SK-N-SH (cell line): ENCODE results near the gene AKAP14. TPM values are rescaled to one million over a fixed set of nuclear protein-coding genes. Genes with fewer than 3 reads are reported as not detected.

Experiments used
- CTCF ChIA-PET: fragments of 300-600, 350-600 bp; formaldehyde crosslinking; extraction: SDS; loops from one replicate; lab custom pipeline; 2021; lab: Yijun Ruan, JAX
- POLR2A ChIA-PET: fragments of 350-600 bp; sonication (Branson Sonifier 250); formaldehyde crosslinking; extraction: SDS; loops from one replicate; lab custom pipeline; 2020; ENCODE audit warnings: antibody characterized with exemption, inconsistent platforms; lab: Yijun Ruan, JAX
- DNase-seq: peaks from one replicate; pipeline ENCODE4 v3.0.0; 2012
- H2AFZ ChIP-seq: fragments of 200-600 bp; sonication (generic); 2 replicates; pipeline ENCODE4 v1.8.1; 2016; ENCODE audit warnings: antibody characterized with exemption, mild to moderate bottlenecking, low read depth
- H3F3A ChIP-seq: fragments of 200-600 bp; sonication (generic); replicated peaks from 2 replicates; pipeline ENCODE3; 2016; ENCODE audit warnings: antibody characterized with exemption, mild to moderate bottlenecking; ENCODE audit not compliant: insufficient read depth
- H3K27ac ChIP-seq, 2 experiments: fragments of 200-500 bp in 1 of 2; fragments of 200-600 bp in 1 of 2; sonication (Bioruptor generic) in 1 of 2; sonication (generic), shearing (Covaris generic) in 1 of 2; 2 replicates each; pipeline versions ENCODE4 v1.5.1 to v1.6.1; 2014 to 2016; ENCODE audit warnings: low read depth in 2 of 2, inconsistent platforms in 1 of 2, low read length in 1 of 2, mild to moderate bottlenecking in 1 of 2, mixed read lengths in 1 of 2
- H3K27me3 ChIP-seq: fragments of 200-600 bp; sonication (generic), shearing (Covaris generic); 2 replicates; pipeline ENCODE4 v1.6.1; 2016; ENCODE audit warnings: mixed run types; ENCODE audit not compliant: insufficient read depth
- H3K36me3 ChIP-seq, 2 experiments: fragments of 200-500 bp in 1 of 2; fragments of 200-600 bp in 1 of 2; sonication (Bioruptor generic) in 1 of 2; sonication (generic) in 1 of 2; replicated peaks in 1 of 2; 2 replicates each; pipeline versions ENCODE3 to v1.5.1; 2014 to 2016; ENCODE audit warnings: low read length in 1 of 2, mild to moderate bottlenecking in 1 of 2; ENCODE audit not compliant: insufficient read depth in 2 of 2, control insufficient read depth in 1 of 2
- H3K4me1 ChIP-seq, 2 experiments: fragments of 200-500 bp in 1 of 2; fragments of 200-600 bp in 1 of 2; sonication (Bioruptor generic) in 1 of 2; sonication (generic), shearing (Covaris generic) in 1 of 2; 2 replicates each; pipeline versions ENCODE4 v1.5.1 to v1.6.1; 2014 to 2016; ENCODE audit warnings: low read depth in 1 of 2, low read length in 1 of 2, mixed run types in 1 of 2; ENCODE audit not compliant: insufficient read depth in 2 of 2, control insufficient read depth in 1 of 2
- H3K4me2 ChIP-seq: fragments of 200-600 bp; sonication (generic), shearing (Covaris generic); 2 replicates; pipeline ENCODE4 v1.6.1; 2017; ENCODE audit warnings: mixed run types
- H3K4me3 ChIP-seq, 2 experiments: fragments of 200-500 bp in 1 of 2; fragments of 200-600 bp in 1 of 2; sonication (Bioruptor generic) in 1 of 2; sonication (generic), shearing (Covaris generic) in 1 of 2; 2 replicates each; pipeline versions ENCODE4 v1.5.1 to v1.8.1; 2014 to 2016; ENCODE audit warnings: low read depth in 2 of 2, inconsistent platforms in 1 of 2, low read length in 1 of 2, mild to moderate bottlenecking in 1 of 2, mixed read lengths in 1 of 2, moderate library complexity in 1 of 2
- H3K79me2 ChIP-seq: fragments of 200-600 bp; sonication (generic); 2 replicates; pipeline ENCODE4 v1.8.1; 2017; ENCODE audit warnings: mild to moderate bottlenecking; ENCODE audit not compliant: insufficient read depth
- H3K9ac ChIP-seq: fragments of 200-600 bp; sonication (generic); 2 replicates; pipeline ENCODE4 v1.6.1; 2017; ENCODE audit warnings: mixed run types
- H3K9me2 ChIP-seq: fragments of 200-600 bp; sonication (generic); 2 replicates; pipeline ENCODE4 v1.6.1; 2017; ENCODE audit warnings: mixed run types
- H3K9me3 ChIP-seq: fragments of 200-600 bp; sonication (generic); 2 replicates; pipeline ENCODE4 v1.6.1; 2017; ENCODE audit warnings: mixed run types, mild to moderate bottlenecking, moderate library complexity
- H4K20me1 ChIP-seq: fragments of 200-600 bp; sonication (generic); 2 replicates; pipeline ENCODE4 v1.6.1; 2017; ENCODE audit warnings: mild to moderate bottlenecking, mixed run types; ENCODE audit not compliant: insufficient read depth
- CHD2 ChIP-seq: fragments of 150-350 bp; IDR thresholded peaks from 2 replicates; pipeline ENCODE4 v1.6.1; 2018; ENCODE audit warnings: low read length; ENCODE audit not compliant: partially characterized antibody
- FOSL2 ChIP-seq: IDR thresholded peaks from 2 replicates; pipeline ENCODE4 v1.4.0; 2012; ENCODE audit warnings: low read depth, mild to moderate bottlenecking, moderate library complexity, borderline replicate concordance
- GATA2 ChIP-seq: sonication (generic); formaldehyde crosslinking; IDR thresholded peaks from 2 replicates; pipeline ENCODE4 v1.5.0; 2020; ENCODE audit warnings: mild to moderate bottlenecking, missing genetic modification reagents
- IRF3 ChIP-seq: fragments of 150-350 bp; IDR thresholded peaks from 2 replicates; pipeline ENCODE4 v1.6.1; 2016; ENCODE audit warnings: mild to moderate bottlenecking, low read depth, low read length
- MEF2A ChIP-seq: IDR thresholded peaks from 2 replicates; pipeline ENCODE4 v1.4.0; 2012; ENCODE audit warnings: low read depth, borderline replicate concordance
- NFIC ChIP-seq: IDR thresholded peaks from 2 replicates; pipeline ENCODE4 v1.4.0; 2012; ENCODE audit warnings: borderline replicate concordance
- RAD21 ChIP-seq: IDR thresholded peaks from 2 replicates; pipeline ENCODE4 v1.6.1; 2012; ENCODE audit warnings: mild to moderate bottlenecking, low read length
- REST ChIP-seq: IDR thresholded peaks from 2 replicates; pipeline ENCODE4 v1.6.1; 2012; ENCODE audit warnings: mild to moderate bottlenecking, low read depth, low read length, moderate library complexity
- RXRA ChIP-seq: IDR thresholded peaks from 2 replicates; pipeline ENCODE4 v1.4.0; 2012; ENCODE audit warnings: low read depth, mild to moderate bottlenecking, borderline replicate concordance
- TCF12 ChIP-seq: IDR thresholded peaks from 2 replicates; pipeline ENCODE4 v1.4.0; 2012
- USF1 ChIP-seq: IDR thresholded peaks from 2 replicates; pipeline ENCODE4 v1.4.0; 2012; ENCODE audit warnings: low read depth, borderline replicate concordance
- WGBS: methylation state at CpG from one replicate; pipeline ENCODE4 v1.1.6; 2017; ENCODE audit warnings: low lambda C conversion rate; 5-methylcytosine and 5-hydroxymethylcytosine counted together
- polyA plus RNA-seq, 3 experiments: library from polyadenylated mRNA; depleted of rRNA; stranded (reverse); fragments of >200 nt; gene quantifications; 2 replicates each; pipeline ENCODE4 v1.2.3, GENCODE V29; 2012
- TF ChIP-seq, protein P1 (sequence below): fragments of 200-600 bp; sonication (generic); IDR thresholded peaks from 2 replicates; pipeline ENCODE4 v1.6.1; 2017; ENCODE audit warnings: antibody characterized with exemption, mild to moderate bottlenecking, moderate library complexity
- TF ChIP-seq, protein P2 (sequence below): IDR thresholded peaks from 2 replicates; pipeline ENCODE4 v1.4.0; 2012; ENCODE audit warnings: low read depth, borderline replicate concordance

Gene AKAP14
- polyA plus RNA-seq, 1 of the 3 experiments (the other 2 are of a cell fraction) = 0.23 TPM

- no peaks in the 10 kb centered on the region for H3K36me3 ChIP-seq
- H4K20me1 ChIP-seq = no peaks in the 10 kb centered on the region
- no peaks in the 10 kb centered on the region for H3K9me3 ChIP-seq
- no peaks in the 10 kb centered on the region for H3K4me1 ChIP-seq
- no peak for TF ChIP-seq CHD2
- TF ChIP-seq MEF2A = no peak
- H3K27ac ChIP-seq = no peak overlapping the region
- H3K4me3 ChIP-seq = no peak overlapping the region
- no peak overlapping the region for H2AFZ ChIP-seq
- H3K9ac ChIP-seq = no peak overlapping the region
- no peaks in the 10 kb centered on the region for H3F3A ChIP-seq
- POLR2A ChIA-PET = no interaction called here
- H3K79me2 ChIP-seq = no peaks in the 10 kb centered on the region
- 12% methylated on average over 2 of the region's 2 CpGs for WGBS
- peaks cover 21% of the 10 kb centered on the region; the same call in 1 of the 2 replicates for H3K27me3 ChIP-seq
- DNase-seq = no peak
- no peak overlapping the region for H3K4me2 ChIP-seq
- CTCF ChIA-PET = no interaction called here
- H3K9me2 ChIP-seq = no peaks in the 10 kb centered on the region
Observed at GRCh38 chrX:119899125-119899524, 3.4 kb downstream of the AKAP14 start.

- no peaks in the 10 kb centered on the region for H3K79me2 ChIP-seq
- no peaks in the 10 kb centered on the region for H3K36me3 ChIP-seq
- DNase-seq = no peak
- no peak overlapping the region for H3K4me2 ChIP-seq
- no peak overlapping the region for H3K4me3 ChIP-seq
- H3K9ac ChIP-seq = no peak overlapping the region
- ChIA-PET POLR2A (no interaction called here), CTCF (no interaction called here)
- H4K20me1 ChIP-seq = no peaks in the 10 kb centered on the region
- WGBS = 50% methylated on average over 1 of the region's 1 CpG
- H3K27me3 ChIP-seq = peaks cover 27% of the 10 kb centered on the region; the same call in 1 of the 2 replicates
- H3K27ac ChIP-seq = no peak overlapping the region
- H3F3A ChIP-seq = no peaks in the 10 kb centered on the region
- TF ChIP-seq, protein P1, sequence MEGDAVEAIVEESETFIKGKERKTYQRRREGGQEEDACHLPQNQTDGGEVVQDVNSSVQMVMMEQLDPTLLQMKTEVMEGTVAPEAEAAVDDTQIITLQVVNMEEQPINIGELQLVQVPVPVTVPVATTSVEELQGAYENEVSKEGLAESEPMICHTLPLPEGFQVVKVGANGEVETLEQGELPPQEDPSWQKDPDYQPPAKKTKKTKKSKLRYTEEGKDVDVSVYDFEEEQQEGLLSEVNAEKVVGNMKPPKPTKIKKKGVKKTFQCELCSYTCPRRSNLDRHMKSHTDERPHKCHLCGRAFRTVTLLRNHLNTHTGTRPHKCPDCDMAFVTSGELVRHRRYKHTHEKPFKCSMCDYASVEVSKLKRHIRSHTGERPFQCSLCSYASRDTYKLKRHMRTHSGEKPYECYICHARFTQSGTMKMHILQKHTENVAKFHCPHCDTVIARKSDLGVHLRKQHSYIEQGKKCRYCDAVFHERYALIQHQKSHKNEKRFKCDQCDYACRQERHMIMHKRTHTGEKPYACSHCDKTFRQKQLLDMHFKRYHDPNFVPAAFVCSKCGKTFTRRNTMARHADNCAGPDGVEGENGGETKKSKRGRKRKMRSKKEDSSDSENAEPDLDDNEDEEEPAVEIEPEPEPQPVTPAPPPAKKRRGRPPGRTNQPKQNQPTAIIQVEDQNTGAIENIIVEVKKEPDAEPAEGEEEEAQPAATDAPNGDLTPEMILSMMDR = no peak
- TF ChIP-seq REST (no peak), IRF3 (no peak), NFIC (no peak), TCF12 (no peak), RAD21 (no peak), RXRA (no peak), USF1 (no peak), GATA2 (CRISPR knock-in tag) (no peak), FOSL2 (no peak)
- TF ChIP-seq, protein P2, sequence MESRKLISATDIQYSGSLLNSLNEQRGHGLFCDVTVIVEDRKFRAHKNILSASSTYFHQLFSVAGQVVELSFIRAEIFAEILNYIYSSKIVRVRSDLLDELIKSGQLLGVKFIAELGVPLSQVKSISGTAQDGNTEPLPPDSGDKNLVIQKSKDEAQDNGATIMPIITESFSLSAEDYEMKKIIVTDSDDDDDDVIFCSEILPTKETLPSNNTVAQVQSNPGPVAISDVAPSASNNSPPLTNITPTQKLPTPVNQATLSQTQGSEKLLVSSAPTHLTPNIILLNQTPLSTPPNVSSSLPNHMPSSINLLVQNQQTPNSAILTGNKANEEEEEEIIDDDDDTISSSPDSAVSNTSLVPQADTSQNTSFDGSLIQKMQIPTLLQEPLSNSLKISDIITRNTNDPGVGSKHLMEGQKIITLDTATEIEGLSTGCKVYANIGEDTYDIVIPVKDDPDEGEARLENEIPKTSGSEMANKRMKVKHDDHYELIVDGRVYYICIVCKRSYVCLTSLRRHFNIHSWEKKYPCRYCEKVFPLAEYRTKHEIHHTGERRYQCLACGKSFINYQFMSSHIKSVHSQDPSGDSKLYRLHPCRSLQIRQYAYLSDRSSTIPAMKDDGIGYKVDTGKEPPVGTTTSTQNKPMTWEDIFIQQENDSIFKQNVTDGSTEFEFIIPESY = no peak
- no peaks in the 10 kb centered on the region for H3K9me3 ChIP-seq
- H2AFZ ChIP-seq = no peak overlapping the region
- H3K9me2 ChIP-seq = no peaks in the 10 kb centered on the region
- H3K4me1 ChIP-seq = no peaks in the 10 kb centered on the region
Observed at GRCh38 chrX:119900976-119901375, 5.3 kb downstream of the AKAP14 start.
